Retinal pigment epithelial cell (primary cell): ENCODE measurements around the gene PLPP4.

Experiments
- DNase-seq: peaks from one replicate; pipeline ENCODE4 v3.0.0-alpha.2; 2010; ENCODE audit warnings: low read depth
- H3K4me3 ChIP-seq: 2 replicates; pipeline ENCODE4 v1.5.1; 2011; ENCODE audit warnings: mild to moderate bottlenecking, low read length, control low read depth, moderate library complexity
- CTCF ChIP-seq: conservative IDR thresholded peaks from 2 replicates; pipeline ENCODE4 v1.5.1; 2011; ENCODE audit warnings: low read depth, low read length, control low read depth, inconsistent platforms

Gene PLPP4

GRCh38 chr10:120507175-120507574, 50.1 kb downstream of the PLPP4 start:
- no peak overlapping the region for H3K4me3 ChIP-seq
- DNase-seq, result no peak
- no peak for TF ChIP-seq CTCF

GRCh38 chr10:120507651-120508050, 50.6 kb downstream of the PLPP4 start:
- no peak for TF ChIP-seq CTCF
- DNase-seq, result no peak
- H3K4me3 ChIP-seq, result no peak overlapping the region

- peak; percentile 98 for DNase-seq
- H3K4me3 ChIP-seq, result no peak overlapping the region
- no peak for TF ChIP-seq CTCF
These were observed 51.4 kb downstream of the PLPP4 start for GRCh38 chr10:120508393-120508792.

GRCh38 chr10:120508966-120509365, 51.9 kb downstream of the PLPP4 start:
- TF ChIP-seq CTCF, result no peak
- H3K4me3 ChIP-seq, result no peak overlapping the region
- no peak for DNase-seq

GRCh38 chr10:120511165-120511564, 54.1 kb downstream of the PLPP4 start:
- H3K4me3 ChIP-seq, result no peak overlapping the region
- DNase-seq, result peak; percentile 37
- peak; percentile 23 for TF ChIP-seq CTCF

GRCh38 chr10:120513307-120513796, 56.3 kb downstream of the PLPP4 start:
- no peak for TF ChIP-seq CTCF
- no peak overlapping the region for H3K4me3 ChIP-seq
- no peak for DNase-seq

GRCh38 chr10:120514035-120514620, 57.1 kb downstream of the PLPP4 start:
- DNase-seq, result no peak
- H3K4me3 ChIP-seq, result no peak overlapping the region
- TF ChIP-seq CTCF, result no peak
